WTC11 (cell line): ENCODE results near the gene SPATA3. TPM values are rescaled to one million over a fixed set of nuclear protein-coding genes. Genes with fewer than 3 reads are reported as not detected.

Experiments
- ATAC-seq: fragments of 200-7000 bp; cut with Tn5 transposase; 2 replicates; pipeline ENCODE4 v1.10.0; 2021; ENCODE audit warnings: mild to moderate bottlenecking, moderate library complexity
- CTCF ChIA-PET: fragments of 300-600 bp; sonication (Branson Sonifier 250); formaldehyde crosslinking; loops from one replicate; lab custom pipeline; 2021; ENCODE audit warnings: antibody characterized with exemption; lab: Charles Lee
- POLR2A ChIA-PET: fragments of 350-600 bp; sonication (Branson Sonifier 250); formaldehyde crosslinking; loops from one replicate; lab custom pipeline; 2021; ENCODE audit warnings: antibody characterized with exemption; lab: Charles Lee
- DNase-seq: peaks from one replicate; pipeline ENCODE4 v3.0.0; 2021; ENCODE audit warnings: low spot score
- H3K27ac Mint-ChIP-seq: 2 replicates; pipeline ENCODE4 v1.8.0; 2021; ENCODE audit warnings: mixed read lengths
- H3K27me3 Mint-ChIP-seq: 2 replicates; pipeline ENCODE4 v1.8.0; 2021; ENCODE audit warnings: low read depth, mild to moderate bottlenecking, moderate library complexity, mixed read lengths
- H3K36me3 Mint-ChIP-seq: 2 replicates; pipeline ENCODE4 v1.8.0; 2021; ENCODE audit warnings: mixed read lengths
- H3K4me1 Mint-ChIP-seq: 2 replicates; pipeline ENCODE4 v1.8.0; 2022; ENCODE audit warnings: mixed read lengths
- H3K4me3 Mint-ChIP-seq: 2 replicates; pipeline ENCODE4 v1.8.0; 2021; ENCODE audit warnings: mild to moderate bottlenecking, moderate library complexity, mixed read lengths
- H3K9me3 Mint-ChIP-seq: 2 replicates; pipeline ENCODE4 v1.8.0; 2021; ENCODE audit warnings: mixed read lengths
- ELF4 ChIP-seq: sonication (generic); formaldehyde crosslinking; IDR thresholded peaks from 2 replicates; pipeline ENCODE4 v1.8.1; 2022; ENCODE audit warnings: low read depth, mild to moderate bottlenecking, moderate library complexity, missing genetic modification reagents
- ESRRA ChIP-seq: sonication (generic); formaldehyde crosslinking; IDR thresholded peaks from 2 replicates; pipeline ENCODE4 v1.8.1; 2022; ENCODE audit warnings: mild to moderate bottlenecking, missing genetic modification reagents, borderline replicate concordance
- FOXK1 ChIP-seq: sonication (generic); formaldehyde crosslinking; IDR thresholded peaks from 2 replicates; pipeline ENCODE4 v1.8.0; 2022; ENCODE audit warnings: mild to moderate bottlenecking, moderate library complexity, missing genetic modification reagents
- GABPB1 ChIP-seq: sonication (generic); formaldehyde crosslinking; IDR thresholded peaks from 2 replicates; pipeline ENCODE4 v1.8.1; 2023; ENCODE audit warnings: mild to moderate bottlenecking, missing genetic modification reagents
- MYBL2 ChIP-seq: sonication (generic); formaldehyde crosslinking; IDR thresholded peaks from 2 replicates; pipeline ENCODE4 v1.8.1; 2023; ENCODE audit warnings: mild to moderate bottlenecking, moderate library complexity, missing genetic modification reagents
- SMAD3 ChIP-seq: sonication (generic); formaldehyde crosslinking; IDR thresholded peaks from 2 replicates; pipeline ENCODE4 v1.8.0; 2022; ENCODE audit warnings: missing genetic modification reagents, mild to moderate bottlenecking, borderline replicate concordance
- SMAD4 ChIP-seq: sonication (generic); formaldehyde crosslinking; IDR thresholded peaks from 2 replicates; pipeline ENCODE4 v1.8.0; 2022; ENCODE audit warnings: mild to moderate bottlenecking, missing genetic modification reagents
- SP1 ChIP-seq: sonication (generic); formaldehyde crosslinking; conservative IDR thresholded peaks from 2 replicates; pipeline ENCODE4 v1.8.1; 2022; ENCODE audit warnings: missing genetic modification reagents
- TEAD4 ChIP-seq: sonication (generic); formaldehyde crosslinking; IDR thresholded peaks from 2 replicates; pipeline ENCODE4 v1.8.0; 2022; ENCODE audit warnings: mild to moderate bottlenecking, missing genetic modification reagents
- ZNF121 ChIP-seq: sonication (generic); formaldehyde crosslinking; IDR thresholded peaks from 2 replicates; pipeline ENCODE4 v1.8.0; 2023; ENCODE audit warnings: missing genetic modification reagents
- ZNF317 ChIP-seq: sonication (generic); formaldehyde crosslinking; IDR thresholded peaks from 2 replicates; pipeline ENCODE4 v1.8.1; 2023; ENCODE audit warnings: low read depth, mild to moderate bottlenecking, moderate library complexity, missing genetic modification reagents, borderline replicate concordance
- ZNF416 ChIP-seq: fragments of 250-450 bp; sonication (Bioruptor Pico); IDR thresholded peaks from 2 replicates; pipeline ENCODE4 v1.9.0; 2021; ENCODE audit warnings: mild to moderate bottlenecking, inconsistent platforms
- total RNA-seq: library from RNA; stranded (reverse); gene quantifications from 3 replicates; pipeline ENCODE4 v1.2.3, GENCODE V29; 2021
- TF ChIP-seq, protein P1 (sequence below): sonication (generic); formaldehyde crosslinking; IDR thresholded peaks from 2 replicates; pipeline ENCODE4 v1.8.0; 2022; ENCODE audit warnings: mild to moderate bottlenecking, missing genetic modification reagents
- TF ChIP-seq, protein P2 (sequence below): sonication (generic); formaldehyde crosslinking; IDR thresholded peaks from 2 replicates; pipeline ENCODE4 v1.8.1; 2023; ENCODE audit warnings: mild to moderate bottlenecking, missing genetic modification reagents
- TF ChIP-seq, protein P3 (sequence below): sonication (generic); formaldehyde crosslinking; IDR thresholded peaks from 2 replicates; pipeline ENCODE4 v1.8.1; 2022; ENCODE audit warnings: mild to moderate bottlenecking, moderate library complexity, missing genetic modification reagents
- TF ChIP-seq, protein P4 (sequence below): fragments of 250-450 bp; sonication (Bioruptor Pico); IDR thresholded peaks from 2 replicates; pipeline ENCODE4 v1.8.0; 2021; ENCODE audit warnings: mild to moderate bottlenecking
- TF ChIP-seq, protein P5 (sequence below): fragments of 250-450 bp; sonication (Bioruptor Pico); conservative IDR thresholded peaks from 2 replicates; pipeline ENCODE4 v1.9.0; 2021; ENCODE audit warnings: mild to moderate bottlenecking
- TF ChIP-seq, protein P6 (sequence below): sonication (generic); formaldehyde crosslinking; IDR thresholded peaks from 2 replicates; pipeline ENCODE4 v1.8.1; 2022; ENCODE audit warnings: missing genetic modification reagents, borderline replicate concordance
- TF ChIP-seq, protein P7 (sequence below): sonication (generic); formaldehyde crosslinking; IDR thresholded peaks from 2 replicates; pipeline ENCODE4 v1.8.0; 2022; ENCODE audit warnings: mild to moderate bottlenecking, missing genetic modification reagents
- TF ChIP-seq, protein P8 (sequence below): sonication (generic); formaldehyde crosslinking; IDR thresholded peaks from 2 replicates; pipeline ENCODE4 v1.8.0; 2023; ENCODE audit warnings: mild to moderate bottlenecking, missing genetic modification reagents

Gene SPATA3
- total RNA-seq, 1 experiment from 2014 or later, result not detected

DNA sequence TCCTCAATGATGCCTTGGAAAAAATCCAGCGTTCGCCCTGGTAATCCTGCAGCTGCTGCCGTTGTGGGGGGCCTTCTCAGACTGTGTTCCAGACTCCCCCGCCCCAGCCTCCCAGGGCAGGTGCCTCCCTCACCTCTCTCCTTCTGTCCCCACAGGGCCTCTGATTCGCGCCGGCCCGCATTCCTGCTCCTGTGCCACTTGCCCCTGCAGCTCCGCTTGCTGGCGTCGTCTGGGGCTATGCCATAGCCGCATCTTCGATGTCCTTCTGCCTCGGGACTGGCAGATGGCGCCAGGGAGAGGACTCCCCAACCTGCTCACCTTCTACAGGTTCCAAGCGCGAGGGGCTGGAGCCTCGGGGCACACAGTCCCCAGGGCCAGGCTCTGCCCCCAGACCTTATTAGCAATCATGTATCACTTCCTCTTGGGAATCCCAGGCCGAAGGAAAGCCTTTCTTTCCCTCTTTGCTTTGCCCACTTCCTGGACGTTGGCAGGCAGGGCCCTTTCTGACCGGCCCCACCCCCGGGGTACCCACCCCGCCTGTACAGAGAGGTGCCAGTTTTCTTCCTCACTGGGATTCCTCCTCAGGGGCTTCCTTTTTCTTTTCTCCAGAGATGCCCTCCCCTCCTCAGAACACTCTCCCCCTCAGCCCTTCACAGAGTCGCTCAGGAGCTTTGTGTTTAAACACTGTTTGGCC, 4.4 kb downstream of the SPATA3 start (continued):
- TF ChIP-seq ZNF317 (CRISPR knock-in tag) (no peak), TEAD4 (no peak), GABPB1 (CRISPR knock-in tag) (peak; percentile 22; the same call in 1 of the 2 replicates), SP1 (CRISPR knock-in tag) (no peak), ZNF121 (CRISPR knock-in tag) (no peak)
- TF ChIP-seq, protein P1, sequence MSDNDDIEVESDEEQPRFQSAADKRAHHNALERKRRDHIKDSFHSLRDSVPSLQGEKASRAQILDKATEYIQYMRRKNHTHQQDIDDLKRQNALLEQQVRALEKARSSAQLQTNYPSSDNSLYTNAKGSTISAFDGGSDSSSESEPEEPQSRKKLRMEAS (CRISPR knock-in tag), result peak; percentile 57
- TF ChIP-seq, protein P2, sequence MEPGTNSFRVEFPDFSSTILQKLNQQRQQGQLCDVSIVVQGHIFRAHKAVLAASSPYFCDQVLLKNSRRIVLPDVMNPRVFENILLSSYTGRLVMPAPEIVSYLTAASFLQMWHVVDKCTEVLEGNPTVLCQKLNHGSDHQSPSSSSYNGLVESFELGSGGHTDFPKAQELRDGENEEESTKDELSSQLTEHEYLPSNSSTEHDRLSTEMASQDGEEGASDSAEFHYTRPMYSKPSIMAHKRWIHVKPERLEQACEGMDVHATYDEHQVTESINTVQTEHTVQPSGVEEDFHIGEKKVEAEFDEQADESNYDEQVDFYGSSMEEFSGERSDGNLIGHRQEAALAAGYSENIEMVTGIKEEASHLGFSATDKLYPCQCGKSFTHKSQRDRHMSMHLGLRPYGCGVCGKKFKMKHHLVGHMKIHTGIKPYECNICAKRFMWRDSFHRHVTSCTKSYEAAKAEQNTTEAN (CRISPR knock-in tag), result no peak
- TF ChIP-seq, protein P3, sequence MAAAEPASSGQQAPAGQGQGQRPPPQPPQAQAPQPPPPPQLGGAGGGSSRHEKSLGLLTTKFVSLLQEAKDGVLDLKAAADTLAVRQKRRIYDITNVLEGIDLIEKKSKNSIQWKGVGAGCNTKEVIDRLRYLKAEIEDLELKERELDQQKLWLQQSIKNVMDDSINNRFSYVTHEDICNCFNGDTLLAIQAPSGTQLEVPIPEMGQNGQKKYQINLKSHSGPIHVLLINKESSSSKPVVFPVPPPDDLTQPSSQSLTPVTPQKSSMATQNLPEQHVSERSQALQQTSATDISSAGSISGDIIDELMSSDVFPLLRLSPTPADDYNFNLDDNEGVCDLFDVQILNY (CRISPR knock-in tag), result 0 out of 2 replicates have a peak, but pooled peaks have one; percentile 35
- TF ChIP-seq, protein P4, sequence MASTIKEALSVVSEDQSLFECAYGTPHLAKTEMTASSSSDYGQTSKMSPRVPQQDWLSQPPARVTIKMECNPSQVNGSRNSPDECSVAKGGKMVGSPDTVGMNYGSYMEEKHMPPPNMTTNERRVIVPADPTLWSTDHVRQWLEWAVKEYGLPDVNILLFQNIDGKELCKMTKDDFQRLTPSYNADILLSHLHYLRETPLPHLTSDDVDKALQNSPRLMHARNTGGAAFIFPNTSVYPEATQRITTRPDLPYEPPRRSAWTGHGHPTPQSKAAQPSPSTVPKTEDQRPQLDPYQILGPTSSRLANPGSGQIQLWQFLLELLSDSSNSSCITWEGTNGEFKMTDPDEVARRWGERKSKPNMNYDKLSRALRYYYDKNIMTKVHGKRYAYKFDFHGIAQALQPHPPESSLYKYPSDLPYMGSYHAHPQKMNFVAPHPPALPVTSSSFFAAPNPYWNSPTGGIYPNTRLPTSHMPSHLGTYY (CRISPR knock-in tag), result no peak
- TF ChIP-seq, protein P5, sequence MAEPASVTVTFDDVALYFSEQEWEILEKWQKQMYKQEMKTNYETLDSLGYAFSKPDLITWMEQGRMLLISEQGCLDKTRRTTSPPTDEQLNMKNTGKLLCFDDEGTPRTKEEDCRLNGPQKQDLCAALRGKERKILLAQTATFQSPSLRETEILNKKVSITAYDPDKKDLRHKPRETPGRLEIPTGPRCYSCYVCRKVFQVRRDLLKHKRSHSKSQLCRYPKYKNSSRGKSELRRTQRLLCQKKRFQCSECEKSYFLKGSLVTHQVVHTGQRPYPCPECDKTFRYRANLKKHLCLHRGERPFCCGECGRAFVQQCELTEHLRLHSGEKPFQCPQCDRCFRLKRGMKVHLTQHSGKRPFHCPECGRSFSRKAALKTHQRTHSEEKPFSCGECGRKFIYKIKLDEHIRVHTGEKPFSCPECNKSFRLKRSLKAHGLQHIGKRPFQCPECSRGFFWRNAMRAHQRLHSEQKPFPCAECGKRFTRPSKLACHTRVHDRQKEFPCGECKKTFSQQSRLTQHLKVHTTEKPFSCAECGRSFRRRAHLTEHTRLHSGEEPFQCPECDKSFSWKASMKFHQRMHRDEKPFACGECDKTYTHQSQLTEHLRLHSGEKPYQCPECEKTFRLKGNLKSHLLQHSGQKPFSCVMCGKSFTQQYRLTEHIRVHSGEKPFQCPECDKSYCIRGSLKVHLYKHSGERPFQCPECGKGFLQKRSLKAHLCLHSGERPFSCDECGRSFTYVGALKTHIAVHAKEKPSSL (CRISPR knock-in tag), result no peak

DNA sequence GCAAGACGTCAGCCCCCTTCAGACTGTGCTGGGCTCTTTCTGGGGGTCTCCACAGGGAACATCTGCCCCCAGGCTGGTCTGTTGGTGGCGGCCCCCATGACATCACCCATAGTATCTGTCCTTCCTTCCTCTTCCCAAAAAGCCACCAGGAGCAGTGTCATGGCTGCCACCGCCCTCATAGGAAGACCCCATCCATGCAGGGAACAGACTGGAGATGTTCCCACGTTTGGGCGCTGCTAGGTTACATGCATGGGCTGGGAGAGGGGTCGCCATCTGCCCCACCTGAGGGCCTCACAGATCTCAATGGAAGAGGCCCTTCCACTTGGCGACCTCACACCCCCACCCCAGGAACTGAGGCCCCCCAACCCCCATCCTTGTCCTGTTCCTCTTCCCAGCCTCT, 5.1 kb downstream of the SPATA3 start:
- TF ChIP-seq ESRRA (CRISPR knock-in tag), result no peak
- TF ChIP-seq FOXK1 (CRISPR knock-in tag), result no peak
- no peak for TF ChIP-seq ZNF317 (CRISPR knock-in tag)
- TF ChIP-seq MYBL2 (CRISPR knock-in tag), result no peak
- TF ChIP-seq SMAD3, result no peak
- no peak for TF ChIP-seq ZNF416 (CRISPR knock-in tag)
- TF ChIP-seq, protein P6, sequence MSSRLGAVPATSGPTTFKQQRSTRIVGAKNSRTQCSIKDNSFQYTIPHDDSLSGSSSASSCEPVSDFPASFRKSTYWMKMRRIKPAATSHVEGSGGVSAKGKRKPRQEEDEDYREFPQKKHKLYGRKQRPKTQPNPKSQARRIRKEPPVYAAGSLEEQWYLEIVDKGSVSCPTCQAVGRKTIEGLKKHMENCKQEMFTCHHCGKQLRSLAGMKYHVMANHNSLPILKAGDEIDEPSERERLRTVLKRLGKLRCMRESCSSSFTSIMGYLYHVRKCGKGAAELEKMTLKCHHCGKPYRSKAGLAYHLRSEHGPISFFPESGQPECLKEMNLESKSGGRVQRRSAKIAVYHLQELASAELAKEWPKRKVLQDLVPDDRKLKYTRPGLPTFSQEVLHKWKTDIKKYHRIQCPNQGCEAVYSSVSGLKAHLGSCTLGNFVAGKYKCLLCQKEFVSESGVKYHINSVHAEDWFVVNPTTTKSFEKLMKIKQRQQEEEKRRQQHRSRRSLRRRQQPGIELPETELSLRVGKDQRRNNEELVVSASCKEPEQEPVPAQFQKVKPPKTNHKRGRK, result no peak
- TF ChIP-seq SMAD4 (CRISPR knock-in tag), result no peak
- TF ChIP-seq, protein P7, sequence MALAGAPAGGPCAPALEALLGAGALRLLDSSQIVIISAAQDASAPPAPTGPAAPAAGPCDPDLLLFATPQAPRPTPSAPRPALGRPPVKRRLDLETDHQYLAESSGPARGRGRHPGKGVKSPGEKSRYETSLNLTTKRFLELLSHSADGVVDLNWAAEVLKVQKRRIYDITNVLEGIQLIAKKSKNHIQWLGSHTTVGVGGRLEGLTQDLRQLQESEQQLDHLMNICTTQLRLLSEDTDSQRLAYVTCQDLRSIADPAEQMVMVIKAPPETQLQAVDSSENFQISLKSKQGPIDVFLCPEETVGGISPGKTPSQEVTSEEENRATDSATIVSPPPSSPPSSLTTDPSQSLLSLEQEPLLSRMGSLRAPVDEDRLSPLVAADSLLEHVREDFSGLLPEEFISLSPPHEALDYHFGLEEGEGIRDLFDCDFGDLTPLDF (CRISPR knock-in tag), result no peak
- TF ChIP-seq, protein P8, sequence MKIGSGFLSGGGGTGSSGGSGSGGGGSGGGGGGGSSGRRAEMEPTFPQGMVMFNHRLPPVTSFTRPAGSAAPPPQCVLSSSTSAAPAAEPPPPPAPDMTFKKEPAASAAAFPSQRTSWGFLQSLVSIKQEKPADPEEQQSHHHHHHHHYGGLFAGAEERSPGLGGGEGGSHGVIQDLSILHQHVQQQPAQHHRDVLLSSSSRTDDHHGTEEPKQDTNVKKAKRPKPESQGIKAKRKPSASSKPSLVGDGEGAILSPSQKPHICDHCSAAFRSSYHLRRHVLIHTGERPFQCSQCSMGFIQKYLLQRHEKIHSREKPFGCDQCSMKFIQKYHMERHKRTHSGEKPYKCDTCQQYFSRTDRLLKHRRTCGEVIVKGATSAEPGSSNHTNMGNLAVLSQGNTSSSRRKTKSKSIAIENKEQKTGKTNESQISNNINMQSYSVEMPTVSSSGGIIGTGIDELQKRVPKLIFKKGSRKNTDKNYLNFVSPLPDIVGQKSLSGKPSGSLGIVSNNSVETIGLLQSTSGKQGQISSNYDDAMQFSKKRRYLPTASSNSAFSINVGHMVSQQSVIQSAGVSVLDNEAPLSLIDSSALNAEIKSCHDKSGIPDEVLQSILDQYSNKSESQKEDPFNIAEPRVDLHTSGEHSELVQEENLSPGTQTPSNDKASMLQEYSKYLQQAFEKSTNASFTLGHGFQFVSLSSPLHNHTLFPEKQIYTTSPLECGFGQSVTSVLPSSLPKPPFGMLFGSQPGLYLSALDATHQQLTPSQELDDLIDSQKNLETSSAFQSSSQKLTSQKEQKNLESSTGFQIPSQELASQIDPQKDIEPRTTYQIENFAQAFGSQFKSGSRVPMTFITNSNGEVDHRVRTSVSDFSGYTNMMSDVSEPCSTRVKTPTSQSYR (CRISPR knock-in tag), result no peak
- no peak for TF ChIP-seq ELF4 (CRISPR knock-in tag)
- no peak overlapping the region for H3K4me3 Mint-ChIP-seq
- DNase-seq, result no peak
- POLR2A ChIA-PET, result no interaction called here
- H3K27ac Mint-ChIP-seq, result no peak overlapping the region
- H3K36me3 Mint-ChIP-seq, result peaks cover 11% of the 10 kb centered on the region
- H3K4me1 Mint-ChIP-seq, result peaks cover 8% of the 10 kb centered on the region; the same call in 1 of the 2 replicates
- peaks cover 18% of the 10 kb centered on the region for H3K27me3 Mint-ChIP-seq
- CTCF ChIA-PET, result interaction anchor here (2.3 kb wide), 1 partner anchor 52 kb away, joined by 22 read pairs; no protein-coding TSS in a partner anchor
- no peak for ATAC-seq
- peaks cover 38% of the 10 kb centered on the region for H3K9me3 Mint-ChIP-seq
